Activated CD8-positive, alpha-beta memory T cell treated with anti-CD3 and anti-CD28 coated beads for 48 hours (primary cell): ENCODE measurements around the gene PKD1L1.

Experiments
- DNase-seq, 3 experiments: peaks; one replicate each; pipeline ENCODE4 v3.0.0-alpha.2; 2020; ENCODE audit warnings: low read depth in 2 of 3, low spot score in 2 of 3

Gene PKD1L1

GRCh38 chr7:47907981-47908616 is 40.2 kb downstream of the PKD1L1 start:
- DNase-seq = no peak

DNA sequence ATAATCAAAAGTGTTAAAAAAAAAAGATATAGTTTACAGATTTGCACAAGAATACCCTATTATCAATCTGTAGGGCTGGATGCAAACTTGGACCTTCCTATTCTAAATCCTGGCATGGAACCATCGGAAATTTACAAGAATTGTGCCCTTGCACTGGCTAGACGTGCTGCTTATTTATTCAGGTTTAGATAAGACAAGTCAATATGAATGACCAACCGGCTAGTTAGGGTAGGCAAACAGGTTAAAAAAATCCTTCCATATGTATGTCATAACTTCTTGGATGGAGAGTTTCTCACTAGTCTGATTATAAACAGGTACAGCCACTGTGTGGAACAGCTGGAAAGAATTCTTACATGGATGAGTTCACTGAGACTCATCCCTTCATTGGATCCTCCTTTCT is 41.4 kb downstream of the PKD1L1 start:
- no peak for DNase-seq

DNA sequence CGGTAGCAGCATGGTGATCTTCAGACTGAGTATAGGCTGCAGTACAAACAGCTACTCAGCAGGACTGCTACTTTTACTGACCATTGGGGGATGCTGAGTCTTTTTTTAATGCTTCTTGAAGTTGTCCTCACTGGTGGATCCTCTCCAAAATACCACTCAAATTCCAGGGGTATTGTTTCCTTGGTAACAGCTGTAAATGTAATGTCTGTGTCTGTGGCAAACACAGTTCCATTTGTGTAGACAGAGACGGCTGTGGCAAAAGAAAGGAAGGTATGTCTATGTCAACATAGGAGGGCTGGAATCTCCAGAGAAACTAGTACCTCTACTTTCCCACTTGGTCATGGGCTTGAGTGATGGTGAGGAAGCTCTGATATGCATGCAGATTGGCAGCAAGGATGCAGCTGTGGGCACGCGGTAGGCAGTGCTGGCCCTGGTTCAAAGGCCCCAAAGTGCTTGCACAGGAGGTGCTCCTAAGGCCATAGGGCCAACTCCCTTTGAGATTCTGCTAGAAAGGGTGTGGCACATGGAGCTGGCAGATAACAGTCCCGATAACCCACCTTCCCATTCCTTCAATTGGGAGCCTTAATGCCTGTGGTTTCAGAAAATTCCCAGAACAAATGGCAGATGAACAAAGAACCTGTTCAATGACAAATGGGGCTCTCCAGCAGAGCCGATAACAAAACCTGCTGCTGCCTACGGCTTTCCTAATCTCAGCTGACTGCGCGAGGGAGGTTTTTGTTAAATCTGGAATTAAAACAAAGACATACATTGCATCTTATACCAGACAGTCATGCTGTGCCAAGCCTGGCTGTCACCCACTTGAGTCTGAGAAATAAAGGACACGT is 43.0 kb downstream of the PKD1L1 start:
- DNase-seq = no peak

GRCh38 chr7:47902013-47902412 is 46.3 kb downstream of the PKD1L1 start:
- no peak for DNase-seq

DNA sequence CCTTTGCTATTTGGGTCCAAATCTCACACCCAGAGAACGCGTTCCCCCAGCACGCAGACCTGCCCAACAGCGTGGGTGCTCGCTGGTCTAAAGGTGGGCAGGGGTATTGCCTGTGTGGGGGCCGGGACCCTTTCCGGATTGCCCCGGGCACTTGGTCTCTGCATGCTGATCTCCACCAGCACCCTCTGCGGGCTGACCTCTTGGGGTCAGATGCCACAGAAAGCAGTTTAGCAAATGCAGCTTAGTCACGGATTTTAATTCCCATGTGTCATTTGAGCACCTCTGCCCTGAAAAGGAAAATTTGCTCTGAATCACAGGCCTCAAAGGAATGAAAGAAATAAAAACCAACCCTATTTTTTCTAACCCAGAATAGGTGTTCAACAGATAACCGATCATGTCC is 46.7 kb downstream of the PKD1L1 start:
- no peak for DNase-seq

- no peak for DNase-seq
Measured at GRCh38 chr7:47897831-47898230, 50.4 kb downstream of the PKD1L1 start.

DNA sequence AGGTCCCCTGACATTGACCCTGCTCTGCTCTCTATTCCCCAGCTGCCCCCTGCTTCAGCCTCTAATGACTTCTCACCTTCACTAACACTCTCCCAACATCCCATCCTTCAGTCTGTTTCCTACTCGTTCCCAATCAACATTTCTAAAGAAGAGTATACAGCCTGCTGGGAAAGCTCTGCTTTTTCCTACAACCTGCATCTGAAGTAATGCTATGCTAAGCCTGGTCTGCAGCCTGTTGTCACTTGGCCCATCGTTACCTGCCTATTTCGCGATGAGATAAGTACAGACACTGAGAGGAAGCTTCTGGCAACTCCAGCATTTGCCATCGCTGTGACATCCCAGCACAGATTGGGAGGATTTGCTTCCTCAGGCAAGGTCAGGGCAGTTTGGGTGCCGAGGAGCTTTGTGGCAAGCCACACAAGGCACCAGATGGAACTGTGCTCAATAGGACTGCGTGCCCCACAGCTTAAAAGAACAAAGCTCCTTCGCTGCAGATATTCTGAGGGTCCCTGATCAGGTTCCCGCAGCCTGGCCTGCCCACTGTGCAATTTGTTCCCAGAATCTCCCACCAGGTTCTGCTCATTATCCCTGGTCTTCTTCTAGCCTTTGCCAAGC is 51.4 kb downstream of the PKD1L1 start:
- DNase-seq = no peak

DNA sequence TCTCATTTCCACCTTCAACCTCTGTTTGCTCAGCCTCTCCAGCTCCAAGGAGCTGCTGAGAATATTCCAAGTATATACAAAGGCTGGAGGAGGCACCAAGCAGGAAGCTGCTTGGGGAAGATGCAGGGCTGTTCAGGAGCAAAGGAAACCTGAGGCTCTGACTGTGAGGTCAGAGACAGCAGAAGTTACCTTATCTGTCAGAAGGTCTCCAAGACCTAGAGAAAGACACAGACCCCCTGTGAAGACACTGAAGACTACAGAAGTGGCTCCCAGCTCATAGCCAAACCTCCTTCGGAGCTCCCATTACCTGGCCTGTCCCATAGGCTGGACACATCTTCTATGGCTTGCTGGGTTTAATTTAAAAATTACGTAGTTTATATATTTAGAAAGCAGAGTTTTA is 53.2 kb downstream of the PKD1L1 start:
- no peak for DNase-seq

- DNase-seq = no peak
Measured at GRCh38 chr7:47893721-47894365, 54.4 kb downstream of the PKD1L1 start.

DNA sequence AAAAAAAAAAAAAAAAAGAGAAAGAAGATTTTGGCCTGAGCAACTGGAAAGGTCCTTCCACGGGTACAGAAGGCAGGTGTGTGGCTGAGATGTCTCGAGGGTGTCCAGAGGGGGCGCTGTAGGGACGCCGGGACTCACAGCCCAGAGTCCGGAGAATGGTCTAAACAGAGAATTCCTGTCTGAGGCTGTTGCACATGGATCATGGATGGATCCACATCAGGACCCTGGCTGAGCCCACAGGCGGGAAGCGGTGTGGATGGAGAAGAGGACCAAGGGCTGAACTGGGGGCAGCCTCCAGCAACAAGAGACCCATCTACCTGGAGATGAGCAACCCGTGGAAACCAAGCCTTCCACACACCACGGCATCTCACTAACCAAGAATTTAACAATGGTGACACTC is 55.0 kb downstream of the PKD1L1 start:
- DNase-seq = no peak

DNA sequence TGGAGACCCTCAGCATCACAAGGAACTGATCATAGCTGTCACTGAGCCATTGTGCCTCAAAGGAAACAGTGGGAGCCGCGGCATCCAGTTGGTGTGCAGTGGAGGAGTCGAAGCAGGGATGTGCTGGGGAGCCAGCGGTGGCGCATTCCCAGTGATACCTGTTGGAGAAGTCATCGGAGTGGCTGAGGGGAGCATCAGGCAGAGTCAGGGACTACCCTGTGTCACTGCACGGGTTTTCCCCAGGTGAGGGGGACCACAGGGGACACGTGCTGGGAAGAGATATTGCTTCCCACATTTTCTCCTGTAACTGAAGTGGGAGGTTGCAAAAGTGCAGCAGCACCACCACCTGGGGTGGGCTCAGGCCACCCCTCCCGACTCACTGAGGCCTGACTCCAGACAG is 57.7 kb downstream of the PKD1L1 start:
- no peak for DNase-seq

DNA sequence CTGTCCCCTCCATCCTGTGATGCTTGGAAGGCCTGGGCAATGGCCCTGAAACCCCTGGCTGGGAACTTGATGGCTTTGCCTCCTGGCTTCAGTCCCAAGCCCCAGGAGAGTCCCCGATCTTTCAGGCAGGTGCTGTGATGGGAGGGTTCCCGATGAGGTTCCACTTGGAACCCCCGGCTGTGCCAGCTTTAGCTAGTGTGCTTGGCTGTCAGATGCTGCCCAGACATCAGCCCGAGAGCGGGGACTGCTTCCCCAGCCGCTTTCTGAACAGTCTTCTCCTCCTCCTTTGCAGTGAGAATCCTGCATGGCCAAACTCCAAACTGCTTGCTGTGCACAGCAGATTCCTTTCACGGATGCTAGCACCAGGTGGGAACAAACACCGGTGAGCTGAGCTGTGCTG is 58.1 kb downstream of the PKD1L1 start:
- no peak for DNase-seq

DNA sequence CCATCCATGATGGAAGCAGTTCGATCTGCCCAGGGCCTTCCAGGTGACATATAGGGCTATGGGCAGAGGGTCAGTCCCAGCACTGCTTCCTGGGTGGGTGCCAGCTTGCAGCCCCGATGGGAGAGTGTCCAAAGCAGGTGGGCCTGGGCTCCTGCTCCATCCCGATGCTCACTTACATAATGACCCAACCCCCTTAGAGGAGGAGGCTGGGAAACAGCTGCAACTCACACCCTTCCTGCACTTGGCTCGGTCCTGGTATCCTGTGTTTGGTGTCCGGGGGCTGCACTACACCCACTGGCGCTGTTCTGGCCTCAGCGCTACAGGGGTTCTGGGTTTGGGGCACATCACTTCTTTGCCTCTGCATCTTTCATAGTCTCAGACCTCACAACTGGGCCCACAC is 58.5 kb downstream of the PKD1L1 start:
- DNase-seq = no peak

DNA sequence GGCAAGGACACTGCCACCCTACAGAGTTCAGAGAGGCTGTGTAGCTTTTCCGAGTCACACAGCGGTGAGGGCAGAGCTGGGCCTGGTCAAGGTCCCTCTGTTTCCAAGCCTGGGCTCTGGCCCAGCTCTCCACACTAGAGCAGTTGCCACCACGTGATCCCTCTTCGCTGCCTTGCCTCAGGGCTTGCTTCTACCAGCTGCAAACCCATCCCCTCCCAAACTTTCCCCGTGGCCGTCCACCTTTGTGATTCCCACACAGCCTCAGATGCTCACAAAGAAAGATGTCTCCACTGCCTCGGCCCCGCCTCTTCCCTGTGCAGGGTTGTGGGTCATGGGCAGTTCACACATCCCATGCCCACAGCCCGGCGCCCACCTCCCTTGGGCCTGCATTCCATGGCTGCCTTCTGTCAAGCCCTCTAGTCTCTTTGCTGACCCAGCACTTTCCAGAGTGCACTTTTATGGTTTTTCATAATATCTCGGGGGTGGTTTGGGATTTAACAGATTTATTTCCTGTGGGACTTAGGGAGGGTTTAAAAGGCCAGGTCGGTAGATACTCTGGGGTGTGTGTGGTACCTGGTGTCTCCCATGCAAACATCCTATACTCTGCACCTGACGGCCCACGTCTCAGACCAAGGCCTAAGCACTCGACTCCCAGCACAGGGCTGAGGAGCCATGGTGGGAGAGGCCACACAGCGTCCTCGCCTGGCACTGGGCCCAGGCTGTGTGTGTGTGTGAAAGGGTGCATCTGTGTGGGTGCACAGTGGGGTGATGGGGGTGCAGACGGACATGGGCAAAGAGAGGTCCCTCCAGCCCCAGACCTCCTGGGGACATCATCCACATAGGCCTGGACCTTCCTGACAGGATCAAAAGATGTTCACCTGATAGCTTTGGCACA is 59.6 kb downstream of the PKD1L1 start:
- DNase-seq = no peak

DNA sequence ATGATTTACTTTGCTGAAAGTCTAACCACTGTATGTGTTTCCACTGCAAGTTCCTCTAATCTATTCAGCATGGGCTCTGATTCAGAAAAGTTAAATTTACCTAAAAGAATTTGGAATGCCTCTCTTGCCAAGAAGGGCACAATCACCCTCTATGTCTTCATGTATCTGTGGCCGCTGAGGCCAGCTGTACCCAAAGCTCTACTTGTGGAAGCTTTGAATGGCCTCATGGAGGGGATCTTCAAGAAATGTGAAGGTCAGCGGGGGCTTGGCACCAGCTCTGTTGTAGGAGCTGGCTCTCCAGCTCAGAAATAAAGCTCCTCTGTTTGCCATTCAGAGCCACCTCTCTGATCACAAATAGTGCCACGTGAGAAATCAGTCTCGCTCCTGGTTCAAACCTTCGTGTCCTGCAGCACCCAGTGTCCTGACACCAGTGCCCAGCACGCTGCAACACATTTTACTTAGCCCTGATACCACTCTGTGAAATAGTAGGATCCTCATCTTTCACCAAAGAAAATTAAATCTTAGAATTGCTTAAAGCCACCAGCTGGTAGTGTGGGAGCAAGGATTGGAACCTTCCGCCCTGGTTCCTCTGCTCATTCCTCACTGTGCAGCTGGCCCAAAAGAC is 61.1 kb downstream of the PKD1L1 start:
- no peak for DNase-seq

DNA sequence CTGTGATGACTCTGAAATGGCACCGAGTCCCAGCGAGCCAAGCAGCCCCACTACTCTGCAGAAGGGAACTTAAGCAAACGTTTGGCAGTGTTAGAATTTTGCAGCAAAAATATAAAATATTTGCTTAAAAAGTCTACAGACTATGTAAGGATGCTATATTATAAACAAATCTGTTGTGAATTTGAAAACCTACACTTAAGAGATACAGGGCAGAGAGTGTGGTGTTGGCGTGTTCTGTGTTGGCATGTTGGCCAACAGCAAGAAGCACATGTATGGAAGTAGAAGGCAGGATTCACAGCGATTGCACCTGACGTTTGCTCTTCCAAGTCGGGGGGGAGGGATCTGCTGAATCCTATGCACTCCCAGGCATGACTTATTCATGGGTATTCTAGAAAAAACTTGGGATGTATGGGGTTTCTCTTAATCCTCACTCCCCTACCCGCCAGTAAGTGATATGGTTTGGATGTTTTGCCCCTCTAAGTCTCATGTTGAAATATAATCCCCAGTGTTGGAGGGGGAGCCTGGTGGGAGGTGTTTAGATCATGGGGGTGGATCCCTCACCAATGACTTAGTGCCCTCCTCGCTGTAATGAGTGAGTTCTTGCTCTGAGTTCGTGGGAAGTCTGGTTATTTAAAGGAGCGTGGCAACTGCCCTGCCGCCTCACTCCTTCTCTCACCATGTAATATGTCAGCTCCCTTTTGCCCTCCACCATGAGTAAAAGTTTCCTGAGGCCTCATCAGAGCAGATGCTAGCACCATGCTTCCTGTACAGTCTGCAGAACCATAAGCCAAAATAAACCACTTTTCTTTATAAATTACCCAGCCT is 62.1 kb downstream of the PKD1L1 start:
- DNase-seq = no peak

- no peak for DNase-seq
Measured at GRCh38 chr7:47885309-47885986, 62.8 kb downstream of the PKD1L1 start.

DNA sequence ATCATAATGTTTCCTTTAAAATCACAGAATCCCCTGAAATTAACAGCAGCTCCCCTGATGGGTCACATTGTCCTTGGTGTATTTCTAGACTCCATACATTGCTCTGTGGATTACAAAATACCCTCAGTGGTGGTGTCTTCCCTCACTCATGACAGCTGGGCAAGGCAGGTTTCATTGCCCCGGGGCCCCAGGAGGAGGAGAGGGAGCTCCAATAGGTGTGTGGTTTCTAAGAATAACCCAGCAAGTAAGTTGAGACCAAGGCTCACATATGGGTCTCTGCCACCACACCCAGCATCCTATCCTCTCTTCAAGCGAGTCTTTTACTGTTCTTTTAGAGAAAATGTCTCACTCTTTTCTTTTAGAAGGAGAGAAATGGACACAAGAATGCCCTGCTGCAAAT is 63.6 kb downstream of the PKD1L1 start:
- DNase-seq = no peak

DNA sequence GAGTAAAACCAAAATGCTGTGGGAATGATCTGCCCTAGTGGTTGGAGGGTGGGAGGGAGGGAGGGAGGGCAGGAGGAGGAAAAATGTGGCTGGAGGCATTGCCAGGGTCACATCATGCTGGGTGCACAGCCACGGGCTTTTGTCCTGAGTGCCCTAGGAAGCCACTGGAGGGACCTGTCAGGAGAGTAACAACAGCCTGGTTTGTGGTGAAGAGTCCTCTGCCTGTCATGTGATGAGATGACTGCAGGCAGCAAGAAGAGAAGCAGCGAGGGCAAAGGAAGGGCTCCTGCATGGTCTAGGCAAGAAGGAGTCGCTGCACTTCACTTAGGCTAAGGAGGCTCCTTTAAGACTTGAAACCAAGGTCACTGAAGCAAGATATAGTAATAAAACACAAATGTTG is 65.6 kb downstream of the PKD1L1 start:
- no peak for DNase-seq
